Small intestine (tissue), 16 donors: ENCODE measurements around the gene KRT3. TPM values are rescaled to one million over a fixed set of nuclear protein-coding genes. Genes with fewer than 3 reads are reported as not detected.

Experiments used
- DNase-seq, 2 donors: peaks; one replicate each; pipeline versions ENCODE4 v3.0.0 to v3.0.0-alpha.2; 2013
- FAIRE-seq: peaks from 2 replicates; lab custom pipeline; 2012; peaks lifted over from hg19 to GRCh38; lab: Jason Lieb, UNC
- H3K27ac ChIP-seq, 3 donors: one replicate each; pipeline ENCODE4 v1.5.1; 2013; ENCODE audit warnings: low read length in 2 of 3, mild to moderate bottlenecking in 2 of 3, control low read depth in 1 of 3, inconsistent platforms in 1 of 3, low read depth in 1 of 3, moderate library complexity in 1 of 3
- H3K27me3 ChIP-seq, 3 donors: one replicate each; pipeline ENCODE4 v1.6.1; 2013; ENCODE audit warnings: low read length in 3 of 3, inconsistent platforms in 1 of 3; ENCODE audit not compliant: control insufficient read depth in 3 of 3, insufficient read depth in 3 of 3
- H3K36me3 ChIP-seq, 3 donors: one replicate each; pipeline ENCODE4 v1.6.1; 2013; ENCODE audit warnings: low read length in 3 of 3, inconsistent platforms in 1 of 3, low read depth in 1 of 3, mild to moderate bottlenecking in 1 of 3, moderate library complexity in 1 of 3; ENCODE audit not compliant: control insufficient read depth in 3 of 3, insufficient read depth in 2 of 3
- H3K4me1 ChIP-seq, 3 donors: one replicate each; pipeline ENCODE4 v1.6.1; 2013; ENCODE audit warnings: low read length in 2 of 3, inconsistent platforms in 1 of 3, low read depth in 1 of 3, mild to moderate bottlenecking in 1 of 3, moderate library complexity in 1 of 3; ENCODE audit not compliant: control insufficient read depth in 3 of 3, insufficient read depth in 2 of 3
- H3K4me3 ChIP-seq, 3 donors: one replicate each; pipeline ENCODE4 v1.5.1; 2013; ENCODE audit warnings: low read length in 3 of 3, control low read depth in 1 of 3, inconsistent platforms in 1 of 3, low read depth in 1 of 3, mild to moderate bottlenecking in 1 of 3, moderate library complexity in 1 of 3
- H3K9me3 ChIP-seq, 2 donors: one replicate each; pipeline ENCODE4 v1.6.1; 2013; ENCODE audit warnings: low read depth in 1 of 2, low read length in 1 of 2; ENCODE audit not compliant: control insufficient read depth in 2 of 2, insufficient read depth in 1 of 2
- WGBS, 3 donors: extraction: QIAGEN DNeasy Blood & Tissue Kit; methylation state at CpG; one replicate each; pipeline ENCODE4 v1.1.7; 2013; 5-methylcytosine and 5-hydroxymethylcytosine counted together
- long read RNA-seq, 10 donors: transcript quantifications; one replicate each; lab custom pipeline, GENCODE V29; 2026
- polyA plus RNA-seq, 4 donors: library from polyadenylated mRNA; stranded (reverse) in 3 of 4; unstranded in 1 of 4; fragments of 200-250 nt in 3 of 4; fragments of 120-200 nt in 1 of 4; gene quantifications; one replicate each; pipeline versions ENCODE4 v1.2.1 to v1.2.3, GENCODE V29; 2013
- donor health status: healthy with polysubstance abuse.
- donor health status: control.
- donor health status: control.
- donor health status: Bipolar disorder and iron deficiency.
- donor health status: healthy.

KRT3 gene
- not detected for polyA plus RNA-seq
- long read RNA-seq, donor 1, result 0 reads
- long read RNA-seq, donor 2, result 0 reads
- long read RNA-seq, donor 3, result 0 reads
- long read RNA-seq, donor 4, result 0 reads
- long read RNA-seq, donor 5, result 0 reads
- long read RNA-seq, donor 6, result 0 reads
- long read RNA-seq, donor 7, result 0 reads
- long read RNA-seq, donor 8, result 0 reads
- long read RNA-seq, donor 9, result 0 reads
- long read RNA-seq, donor 10, result 0 reads

- Histone ChIP-seq H3K4me1 (no peaks in the 10 kb centered on the region), H3K4me3 (no peak within 1 kb of the TSS), H3K27me3 (peaks cover 0 to 24% (median 3%) of the 10 kb centered on the region in 3 donors), H3K9me3 (no peaks in the 10 kb centered on the region), H3K36me3 (no peaks in the 10 kb centered on the region), H3K27ac (no peak within 1 kb of the TSS)
- 90 to 91% (median 91%) methylated on average over 17 of the region's 17 CpGs for WGBS, 3 donors
- FAIRE-seq, result no peak
- no peak for DNase-seq
Measured at GRCh38 chr12:52795694-52796428, at the start of gene KRT3. Gene KRT3, minus strand, starts transcription at chr12:52796117. Its CDS starts 75 bp downstream, at chr12:52796042.

DNA sequence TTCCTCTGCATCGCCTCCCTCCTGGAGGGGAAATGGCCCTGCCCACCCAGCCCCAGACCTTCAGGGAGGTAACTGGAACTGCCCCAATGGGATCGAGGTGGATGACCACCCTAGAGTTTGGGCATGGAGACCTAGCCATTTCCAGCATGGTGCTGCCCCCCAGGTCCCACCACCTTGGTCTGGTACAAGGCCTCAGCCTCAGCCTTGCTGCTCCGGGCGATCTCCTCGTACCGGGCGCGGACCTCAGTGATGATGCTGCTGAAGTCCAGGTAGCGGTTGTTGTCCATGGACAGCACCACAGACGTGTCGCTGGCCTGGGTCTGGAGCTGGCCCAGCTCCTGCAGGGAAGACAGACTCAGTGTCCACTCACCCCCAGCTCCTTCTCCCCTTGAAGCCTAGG is 48.5 kb upstream of the KRT3 start:
- Histone ChIP-seq H3K27ac (no peak overlapping the region), H3K9me3 (no peaks in the 10 kb centered on the region), H3K36me3 (no peaks in the 10 kb centered on the region), H3K4me3 (no peak overlapping the region), H3K4me1 (no peaks in the 10 kb centered on the region), H3K27me3 (peaks cover 0 to 7% (median 0%) of the 10 kb centered on the region in 3 donors)
- FAIRE-seq (no peak), DNase-seq (no peak)
- 92 to 95% (median 94%) methylated on average over 11 of the region's 11 CpGs for WGBS, 3 donors

GRCh38 chr12:52839436-52840105 is 43.7 kb upstream of the KRT3 start:
- Histone ChIP-seq H3K9me3 (no peaks in the 10 kb centered on the region), H3K36me3 (no peaks in the 10 kb centered on the region), H3K27me3 (peaks cover 0 to 8% (median 2%) of the 10 kb centered on the region in 3 donors), H3K4me1 (no peaks in the 10 kb centered on the region), H3K27ac (no peak overlapping the region), H3K4me3 (no peak overlapping the region)
- no peak for FAIRE-seq
- 76 to 79% (median 77%) methylated on average over 18 of the region's 18 CpGs for WGBS, 3 donors
- no peak for DNase-seq

DNA sequence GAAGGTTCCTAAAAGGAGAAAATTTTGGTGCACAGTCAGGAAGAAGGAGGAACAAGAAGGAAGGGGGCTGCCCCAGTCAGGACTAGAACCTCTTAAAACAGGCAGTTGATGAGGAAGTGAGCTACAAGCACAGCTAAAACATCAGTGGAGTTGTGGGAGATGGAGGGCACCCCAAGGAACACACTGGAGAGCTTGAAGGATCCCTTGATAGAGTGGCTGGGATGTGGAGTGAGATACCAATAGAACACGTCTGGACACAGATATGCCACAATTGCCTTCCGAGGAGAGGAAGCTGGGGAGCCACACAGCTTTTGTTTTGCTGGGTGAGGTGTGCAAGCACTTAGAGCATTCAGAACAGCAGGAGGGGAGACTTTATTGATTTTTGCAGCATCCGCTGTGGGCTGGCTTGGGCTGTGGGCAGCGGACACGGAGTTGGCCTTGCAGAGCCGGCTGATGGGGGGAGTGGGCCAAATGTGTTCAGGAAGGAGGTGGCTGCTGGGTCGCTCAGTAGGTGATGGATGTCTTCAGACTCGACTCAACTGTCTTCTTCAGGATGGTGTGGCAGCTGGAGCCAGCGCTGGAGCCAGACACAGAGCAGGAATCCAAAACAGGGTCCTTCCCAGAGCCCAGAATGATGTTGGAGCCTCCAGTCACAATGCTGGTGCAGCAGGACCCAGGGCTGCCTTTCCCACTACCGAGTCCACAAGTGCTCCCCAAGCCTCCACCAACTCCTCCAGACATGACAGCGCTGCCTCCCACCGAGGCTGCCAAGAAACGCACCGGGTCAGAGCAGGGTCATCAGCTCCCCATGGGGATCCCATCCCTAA is 42.9 kb upstream of the KRT3 start:
- H3K4me1 ChIP-seq, result no peaks in the 10 kb centered on the region
- H3K4me3 ChIP-seq, result no peak overlapping the region
- no peak overlapping the region for H3K27ac ChIP-seq
- H3K27me3 ChIP-seq, result peaks cover 0 to 8% (median 2%) of the 10 kb centered on the region in 3 donors
- 54 to 59% (median 55%) methylated on average over 12 to 14 of the region's 14 CpGs for WGBS, 3 donors
- H3K36me3 ChIP-seq, result no peaks in the 10 kb centered on the region
- no peaks in the 10 kb centered on the region for H3K9me3 ChIP-seq
- no peak for DNase-seq
- no peak for FAIRE-seq

DNA sequence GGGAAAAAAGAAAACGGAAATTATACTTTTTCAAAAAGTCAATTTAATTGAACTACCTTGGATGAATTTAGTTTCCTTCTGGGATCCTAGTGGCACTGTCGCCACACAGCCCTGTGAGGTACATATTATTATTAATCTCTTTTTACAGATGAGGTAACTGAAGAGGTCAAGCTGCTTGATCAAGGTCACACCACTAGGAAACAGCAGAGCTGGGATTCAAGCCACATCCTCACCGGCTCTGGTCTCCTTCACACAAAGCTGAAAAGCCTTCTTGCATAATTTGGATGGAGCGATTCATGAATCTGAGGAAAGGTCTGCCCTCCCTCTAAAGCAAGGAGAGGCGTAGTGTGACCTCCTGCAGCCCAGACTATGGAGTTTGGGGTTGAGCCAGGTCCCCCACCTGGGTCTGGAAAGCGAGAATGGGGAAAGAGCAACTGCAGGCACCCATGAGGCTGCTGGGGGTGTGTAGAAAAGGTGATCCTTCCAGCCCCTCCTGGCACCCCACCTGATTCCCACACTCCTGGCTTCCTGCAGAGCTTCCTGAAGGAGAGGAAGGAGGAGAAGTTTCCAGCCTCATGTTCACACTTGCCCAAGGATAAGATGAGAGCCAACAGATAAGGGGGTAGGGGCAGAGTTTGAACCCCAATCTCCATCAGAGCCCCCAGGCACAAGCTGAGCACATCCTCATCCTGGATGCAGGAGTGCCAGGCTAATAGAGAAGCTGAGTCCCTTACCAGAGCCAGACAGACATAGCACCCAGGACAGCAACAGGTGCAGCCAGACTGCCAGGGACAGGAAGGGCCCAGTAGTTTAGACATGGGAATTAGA is 42.1 kb upstream of the KRT3 start:
- DNase-seq (no peak), FAIRE-seq (no peak)
- Histone ChIP-seq H3K4me3 (no peak overlapping the region), H3K27ac (no peak overlapping the region), H3K27me3 (peaks cover 0 to 5% (median 2%) of the 10 kb centered on the region in 3 donors), H3K9me3 (no peaks in the 10 kb centered on the region), H3K4me1 (peaks cover 0 to 3% (median 0%) of the 10 kb centered on the region in 3 donors), H3K36me3 (no peaks in the 10 kb centered on the region)
- WGBS, 3 donors, result 85 to 87% (median 87%) methylated on average over 6 of the region's 6 CpGs

GRCh38 chr12:52837413-52837741 is 41.5 kb upstream of the KRT3 start:
- no peak for FAIRE-seq
- Histone ChIP-seq H3K36me3 (no peaks in the 10 kb centered on the region), H3K9me3 (no peaks in the 10 kb centered on the region), H3K27me3 (peaks cover 0 to 5% (median 2%) of the 10 kb centered on the region in 3 donors), H3K4me3 (no peak overlapping the region), H3K4me1 (peaks cover 0 to 4% (median 0%) of the 10 kb centered on the region in 3 donors), H3K27ac (no peak overlapping the region)
- no peak for DNase-seq
- 61 to 79% (median 66%) methylated on average over 9 of the region's 9 CpGs for WGBS, 3 donors

- Histone ChIP-seq H3K27me3 (peaks cover 0 to 5% (median 2%) of the 10 kb centered on the region in 3 donors), H3K27ac (no peak overlapping the region), H3K36me3 (no peaks in the 10 kb centered on the region), H3K4me1 (peaks cover 0 to 4% (median 0%) of the 10 kb centered on the region in 3 donors), H3K4me3 (no peak overlapping the region), H3K9me3 (no peaks in the 10 kb centered on the region)
- DNase-seq, result no peak
- WGBS, 3 donors, result 81 to 90% (median 85%) methylated on average over 9 of the region's 9 CpGs
- no peak for FAIRE-seq
Measured at GRCh38 chr12:52836491-52837412, 40.8 kb upstream of the KRT3 start.
